Fibroblast of pulmonary artery (primary cell): Measurements from ENCODE around the gene GASK1B.

Experiments
- DNase-seq: peaks from one replicate; pipeline ENCODE4 v3.0.0-alpha.2; 2010; ENCODE audit warnings: low read depth
- H3K4me3 ChIP-seq: replicated peaks from 2 replicates; pipeline ENCODE4 v1.5.1; 2011; ENCODE audit warnings: low read depth, mild to moderate bottlenecking, control low read depth, low read length, moderate library complexity
- CTCF ChIP-seq: IDR thresholded peaks from 2 replicates; pipeline ENCODE4 v1.5.1; 2011; ENCODE audit warnings: mild to moderate bottlenecking, control low read depth, low read length, inconsistent platforms; ENCODE audit errors: missing control alignments

The GASK1B gene

GRCh38 chr4:158163941-158164767 is 8.7 kb downstream of the GASK1B start:
- no peak for TF ChIP-seq CTCF
- peak overlapping the region; percentile 10 for H3K4me3 ChIP-seq
- DNase-seq, result no peak

GRCh38 chr4:158162631-158163030 is 10.2 kb downstream of the GASK1B start:
- DNase-seq, result no peak
- H3K4me3 ChIP-seq, result no peak overlapping the region
- TF ChIP-seq CTCF, result no peak

- peak; percentile 96 for DNase-seq
- no peak for TF ChIP-seq CTCF
These were observed 11.1 kb downstream of the GASK1B start for GRCh38 chr4:158161551-158162354.

GRCh38 chr4:158159718-158160094 is 13.1 kb downstream of the GASK1B start:
- no peak overlapping the region for H3K4me3 ChIP-seq
- DNase-seq, result no peak
- no peak for TF ChIP-seq CTCF

More at GRCh38 chr4:158161551-158162354, 11.1 kb downstream of the GASK1B start:
- peak overlapping the region; percentile 6 for H3K4me3 ChIP-seq

- H3K4me3 ChIP-seq, result no peak overlapping the region
- DNase-seq, result peak; percentile 78
- TF ChIP-seq CTCF, result no peak
These were observed 13.6 kb downstream of the GASK1B start for GRCh38 chr4:158159054-158159717.

- no peak for TF ChIP-seq CTCF
- H3K4me3 ChIP-seq, result no peak overlapping the region
- no peak for DNase-seq
These were observed 15.4 kb downstream of the GASK1B start for GRCh38 chr4:158157412-158157811.
